Measurements from ENCODE around the gene SCRT2.

SCRT2 gene

DNA sequence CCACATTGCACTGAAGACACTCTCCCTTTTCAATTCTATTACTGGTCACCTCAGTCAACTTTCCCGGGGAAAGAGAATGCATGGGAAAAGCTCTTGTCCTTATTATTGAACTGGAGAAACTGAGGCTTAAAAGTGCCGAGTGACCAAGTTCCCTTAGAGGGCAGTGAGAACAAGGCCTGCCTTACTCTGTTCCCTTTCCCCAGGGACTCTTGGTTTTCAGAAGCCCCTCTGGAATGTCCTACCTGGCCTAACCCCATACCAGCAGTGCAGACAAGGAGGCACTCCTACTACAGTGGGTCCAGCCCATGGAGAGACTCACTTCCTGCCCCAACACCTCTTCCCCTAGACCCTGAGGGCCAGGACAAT lies 28.8 kb downstream of the SCRT2 start:
- Histone ChIP-seq H3F3A (ENCODE audit: control insufficient read depth, insufficient read depth) (no peaks in the 10 kb centered on the region), H3K27ac (ENCODE audit: low read depth, low read length) (no peak overlapping the region), H3K79me2 (ENCODE audit: control insufficient read depth, low read length) (peaks cover 8% of the 10 kb centered on the region), H3K9me2 (replicated peaks; ENCODE audit: control insufficient read depth, low read length) (no peaks in the 10 kb centered on the region), H3K4me3 (ENCODE audit: low read length) (no peak overlapping the region), H3K9me3 (ENCODE audit: control insufficient read depth, insufficient read depth, low read length) (no peaks in the 10 kb centered on the region), H4K20me1 (ENCODE audit: control insufficient read depth, insufficient read depth, low read depth, low read length) (no peaks in the 10 kb centered on the region), H3K36me3 (ENCODE audit: control insufficient read depth, low read length) (peaks cover 36% of the 10 kb centered on the region), H3K27me3 (ENCODE audit: control insufficient read depth, low read length) (no peaks in the 10 kb centered on the region), H3K4me2 (ENCODE audit: low read length) (no peak overlapping the region), H3K4me1 (ENCODE audit: control insufficient read depth, low read length) (peaks cover 10% of the 10 kb centered on the region)
- no peak for TF ChIP-seq EZH2phosphoT487 (IDR thresholded peaks at IDR 0.05; ENCODE audit: borderline replicate concordance, low read length)
- TF ChIP-seq, protein P1, sequence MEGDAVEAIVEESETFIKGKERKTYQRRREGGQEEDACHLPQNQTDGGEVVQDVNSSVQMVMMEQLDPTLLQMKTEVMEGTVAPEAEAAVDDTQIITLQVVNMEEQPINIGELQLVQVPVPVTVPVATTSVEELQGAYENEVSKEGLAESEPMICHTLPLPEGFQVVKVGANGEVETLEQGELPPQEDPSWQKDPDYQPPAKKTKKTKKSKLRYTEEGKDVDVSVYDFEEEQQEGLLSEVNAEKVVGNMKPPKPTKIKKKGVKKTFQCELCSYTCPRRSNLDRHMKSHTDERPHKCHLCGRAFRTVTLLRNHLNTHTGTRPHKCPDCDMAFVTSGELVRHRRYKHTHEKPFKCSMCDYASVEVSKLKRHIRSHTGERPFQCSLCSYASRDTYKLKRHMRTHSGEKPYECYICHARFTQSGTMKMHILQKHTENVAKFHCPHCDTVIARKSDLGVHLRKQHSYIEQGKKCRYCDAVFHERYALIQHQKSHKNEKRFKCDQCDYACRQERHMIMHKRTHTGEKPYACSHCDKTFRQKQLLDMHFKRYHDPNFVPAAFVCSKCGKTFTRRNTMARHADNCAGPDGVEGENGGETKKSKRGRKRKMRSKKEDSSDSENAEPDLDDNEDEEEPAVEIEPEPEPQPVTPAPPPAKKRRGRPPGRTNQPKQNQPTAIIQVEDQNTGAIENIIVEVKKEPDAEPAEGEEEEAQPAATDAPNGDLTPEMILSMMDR (IDR thresholded peaks at IDR 0.05; ENCODE audit: low read depth, low read length, poor library complexity, severe bottlenecking): no peak

DNA sequence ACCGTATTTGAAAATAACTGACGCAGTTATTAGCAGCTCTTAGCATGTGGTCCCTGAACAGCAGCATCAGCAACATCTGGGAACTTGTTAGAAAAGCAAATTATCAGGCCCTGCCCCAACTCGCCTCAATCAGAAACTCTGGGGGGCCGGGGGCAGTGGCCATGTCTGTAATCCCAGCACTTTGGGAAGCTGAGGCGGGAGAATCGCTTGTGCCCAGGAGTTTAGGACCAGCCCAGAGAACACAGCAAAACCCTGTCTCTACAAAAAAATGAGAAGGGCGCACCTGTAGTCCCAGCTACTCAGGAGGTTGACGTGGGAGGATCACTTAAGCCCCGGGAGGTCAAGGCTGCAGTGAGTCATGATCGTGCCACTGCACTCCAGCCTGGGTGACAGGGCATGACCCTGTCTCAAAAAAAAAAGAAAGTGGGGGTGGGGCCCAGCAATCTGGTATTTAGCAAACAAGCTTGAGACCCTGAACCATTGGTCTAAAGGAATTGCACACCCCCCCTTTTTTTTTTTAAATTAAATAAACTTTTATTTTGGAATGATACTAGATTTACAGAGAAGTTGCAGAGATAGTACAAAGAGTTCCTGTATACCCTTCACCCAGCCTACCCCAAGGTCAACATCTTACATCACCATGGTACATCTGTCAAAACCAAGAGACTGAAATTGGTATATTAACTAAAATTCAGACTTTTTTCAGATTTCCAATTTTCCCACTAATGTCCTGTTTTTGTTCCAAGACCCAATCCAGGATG lies 29.3 kb downstream of the SCRT2 start:
- Histone ChIP-seq H3K4me2 (ENCODE audit: low read length) (no peak overlapping the region), H3K9me3 (ENCODE audit: control insufficient read depth, insufficient read depth, low read length) (no peaks in the 10 kb centered on the region), H3K27ac (ENCODE audit: low read depth, low read length) (no peak overlapping the region), H3K36me3 (ENCODE audit: control insufficient read depth, low read length) (peaks cover 36% of the 10 kb centered on the region), H3F3A (ENCODE audit: control insufficient read depth, insufficient read depth) (peaks cover 1% of the 10 kb centered on the region; the same call in 1 of the 2 replicates), H3K9me2 (replicated peaks; ENCODE audit: control insufficient read depth, low read length) (no peaks in the 10 kb centered on the region), H4K20me1 (ENCODE audit: control insufficient read depth, insufficient read depth, low read depth, low read length) (no peaks in the 10 kb centered on the region), H3K4me3 (ENCODE audit: low read length) (no peak overlapping the region), H3K4me1 (ENCODE audit: control insufficient read depth, low read length) (peaks cover 7% of the 10 kb centered on the region), H3K27me3 (ENCODE audit: control insufficient read depth, low read length) (no peaks in the 10 kb centered on the region), H3K79me2 (ENCODE audit: control insufficient read depth, low read length) (peaks cover 4% of the 10 kb centered on the region; the same call in 1 of the 2 replicates)
- TF ChIP-seq, protein P1 (IDR thresholded peaks at IDR 0.05; ENCODE audit: low read depth, low read length, poor library complexity, severe bottlenecking): no peak
- no peak for TF ChIP-seq EZH2phosphoT487 (IDR thresholded peaks at IDR 0.05; ENCODE audit: borderline replicate concordance, low read length)

DNA sequence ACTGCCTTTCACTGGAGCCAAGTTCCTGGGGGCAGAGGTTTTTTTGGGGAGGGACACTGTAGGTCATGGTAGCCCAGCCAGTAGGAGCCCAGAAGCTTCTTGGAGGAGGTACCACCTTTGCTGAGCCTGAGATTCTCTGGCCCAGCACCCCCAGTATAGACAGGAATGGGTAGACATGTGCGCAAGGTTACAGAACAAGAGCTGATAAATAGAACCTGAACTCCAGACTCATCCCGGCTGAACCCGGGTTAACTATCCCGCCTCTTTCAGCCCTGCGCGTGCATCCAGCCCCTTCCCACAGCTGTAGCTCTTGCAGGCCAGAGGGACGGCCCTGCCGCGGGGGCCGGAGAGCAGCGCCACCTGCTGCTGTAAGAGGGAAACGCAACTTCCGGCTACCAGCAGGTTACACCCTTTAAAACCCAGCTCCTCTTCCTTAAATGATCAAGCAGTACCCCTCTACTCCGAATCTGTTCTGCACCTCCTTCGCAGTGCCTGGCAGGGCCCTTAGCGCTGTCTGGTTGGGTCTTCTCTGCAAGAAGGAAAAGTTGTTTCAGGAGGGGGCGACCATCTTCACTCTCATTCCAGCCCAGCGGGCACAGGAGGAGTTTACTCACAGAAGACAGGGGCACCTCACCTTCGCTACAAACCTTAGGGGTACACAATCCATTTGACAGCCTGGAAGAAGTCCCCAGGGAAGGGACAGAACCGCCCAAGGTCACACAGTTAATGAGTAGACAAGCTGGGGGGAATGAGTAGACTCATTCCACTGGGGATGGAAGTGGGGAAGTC lies 30.1 kb downstream of the SCRT2 start:
- Histone ChIP-seq H3K27ac (ENCODE audit: low read depth, low read length) (no peak overlapping the region), H4K20me1 (ENCODE audit: control insufficient read depth, insufficient read depth, low read depth, low read length) (no peaks in the 10 kb centered on the region), H3K79me2 (ENCODE audit: control insufficient read depth, low read length) (peaks cover under 1% of the 10 kb centered on the region; the same call in 1 of the 2 replicates), H3K4me2 (ENCODE audit: low read length) (0 out of 2 replicates have a peak overlapping the region, but pooled peaks have one; percentile 24), H3K4me1 (ENCODE audit: control insufficient read depth, low read length) (peaks cover 7% of the 10 kb centered on the region), H3K9me2 (replicated peaks; ENCODE audit: control insufficient read depth, low read length) (no peaks in the 10 kb centered on the region), H3K9me3 (ENCODE audit: control insufficient read depth, insufficient read depth, low read length) (no peaks in the 10 kb centered on the region), H3K4me3 (ENCODE audit: low read length) (no peak overlapping the region), H3K36me3 (ENCODE audit: control insufficient read depth, low read length) (peaks cover 32% of the 10 kb centered on the region), H3F3A (ENCODE audit: control insufficient read depth, insufficient read depth) (peaks cover 4% of the 10 kb centered on the region; the same call in 1 of the 2 replicates), H3K27me3 (ENCODE audit: control insufficient read depth, low read length) (no peaks in the 10 kb centered on the region)
- TF ChIP-seq, protein P1 (IDR thresholded peaks at IDR 0.05; ENCODE audit: low read depth, low read length, poor library complexity, severe bottlenecking): peak; percentile 94
- TF ChIP-seq EZH2phosphoT487 (IDR thresholded peaks at IDR 0.05; ENCODE audit: borderline replicate concordance, low read length): no peak
